GM21737 (cell line): ENCODE measurements around the gene RHOG.

Source experiments
- ATAC-seq: cut with Tn5 transposase; IDR thresholded peaks from one replicate; pipeline ENCODE4 v1.9.1; 2021; ENCODE audit warnings: mild to moderate bottlenecking, moderate library complexity; ENCODE audit not compliant: unreplicated experiment

RHOG gene

DNA sequence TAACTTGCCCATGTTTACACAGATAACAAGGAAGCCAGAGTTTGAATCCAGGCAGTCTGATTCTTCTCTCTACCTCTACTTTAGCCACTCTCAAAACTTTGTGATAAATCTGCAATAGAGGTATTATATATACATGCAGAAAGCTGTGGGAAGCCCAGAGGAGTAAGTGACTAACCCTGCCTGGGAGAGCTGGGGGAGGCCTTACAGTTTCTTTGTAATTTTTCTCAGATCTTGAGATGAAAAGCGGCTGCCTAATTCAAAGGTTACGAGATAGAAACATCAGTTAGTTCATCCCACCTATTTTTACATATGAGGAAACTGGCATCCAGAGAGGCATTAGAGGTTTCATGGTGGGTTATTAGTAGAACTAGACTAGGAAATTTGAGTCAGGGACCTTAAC lies 19.6 kb upstream of the RHOG start:
- no peak for ATAC-seq

DNA sequence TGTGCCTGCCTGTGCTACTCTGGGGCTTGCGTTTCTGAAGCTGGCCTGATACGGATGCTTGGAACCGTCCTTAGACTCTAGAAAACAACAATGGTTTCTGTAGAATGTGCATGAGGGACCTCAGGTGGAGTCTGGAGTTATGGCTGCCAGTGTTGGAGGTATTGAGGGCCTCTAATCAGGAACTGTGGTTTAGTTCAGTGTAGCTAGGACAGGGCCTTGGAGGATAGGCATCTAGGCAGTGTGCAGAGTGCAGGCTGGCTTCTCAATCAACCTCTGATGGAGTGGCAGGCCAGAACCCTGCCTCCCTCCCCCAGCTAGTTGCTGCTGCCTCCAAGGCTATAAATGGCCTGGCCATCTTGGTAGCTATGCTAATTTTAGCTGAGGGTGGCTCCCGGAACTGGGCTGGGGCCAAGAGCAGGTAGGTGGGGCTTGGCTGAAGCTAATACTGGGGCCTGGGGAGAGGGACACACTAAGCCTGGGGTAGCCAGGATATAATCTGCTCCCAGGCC lies 18.7 kb upstream of the RHOG start:
- ATAC-seq, result peak; percentile 36

DNA sequence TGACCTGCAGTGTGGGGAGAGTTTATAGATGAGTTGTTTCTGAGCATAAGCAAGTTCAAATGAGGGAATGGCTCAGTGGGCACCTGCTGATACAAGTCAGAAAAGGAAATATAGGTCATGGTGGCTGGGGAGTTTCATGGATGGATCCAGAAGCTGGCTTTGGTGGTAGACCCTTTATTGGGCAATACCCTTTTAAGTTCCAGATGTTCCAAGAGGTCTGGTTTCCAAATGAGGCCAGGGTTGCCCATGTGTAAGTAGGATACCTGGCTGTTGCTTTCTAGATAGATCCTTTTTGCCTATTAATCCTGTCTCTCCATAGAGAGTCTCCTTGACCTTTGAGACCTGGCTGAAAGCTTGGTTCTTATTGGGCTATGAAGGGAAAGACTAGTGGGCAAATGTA lies 16.9 kb upstream of the RHOG start:
- no peak for ATAC-seq

DNA sequence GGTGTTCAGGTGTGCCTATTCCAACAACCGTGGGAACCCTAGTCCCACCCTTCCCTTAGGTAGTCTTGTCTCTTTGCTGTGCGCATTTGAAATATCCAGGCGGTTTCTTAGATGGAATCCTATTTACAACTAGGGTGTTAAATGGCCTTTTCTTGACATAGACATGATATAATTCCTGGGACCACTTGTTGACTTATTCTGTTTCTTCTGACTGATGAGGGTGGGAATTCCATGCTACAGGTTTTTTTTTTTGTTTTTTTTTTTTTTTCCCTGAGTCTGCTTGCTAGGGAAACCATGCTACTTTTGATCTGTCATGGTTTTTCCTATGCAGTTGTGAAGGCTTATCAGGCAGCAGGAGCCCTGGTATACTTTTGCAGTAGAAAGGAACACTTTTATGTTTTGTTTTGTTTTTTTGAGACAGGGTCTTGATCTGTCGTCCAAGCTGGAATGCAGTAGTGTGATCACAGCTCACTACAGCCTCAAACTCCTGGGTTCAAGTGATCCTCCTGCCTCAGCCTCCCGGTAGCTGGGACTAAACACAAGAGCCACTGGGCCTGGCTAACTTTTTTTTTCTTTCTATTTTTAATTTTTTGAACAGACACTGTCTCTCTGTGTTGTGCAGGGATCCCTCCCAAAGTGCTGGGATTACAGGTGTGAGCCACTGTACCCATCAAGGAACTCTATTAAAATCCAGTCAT lies 16.2 kb upstream of the RHOG start:
- no peak for ATAC-seq

DNA sequence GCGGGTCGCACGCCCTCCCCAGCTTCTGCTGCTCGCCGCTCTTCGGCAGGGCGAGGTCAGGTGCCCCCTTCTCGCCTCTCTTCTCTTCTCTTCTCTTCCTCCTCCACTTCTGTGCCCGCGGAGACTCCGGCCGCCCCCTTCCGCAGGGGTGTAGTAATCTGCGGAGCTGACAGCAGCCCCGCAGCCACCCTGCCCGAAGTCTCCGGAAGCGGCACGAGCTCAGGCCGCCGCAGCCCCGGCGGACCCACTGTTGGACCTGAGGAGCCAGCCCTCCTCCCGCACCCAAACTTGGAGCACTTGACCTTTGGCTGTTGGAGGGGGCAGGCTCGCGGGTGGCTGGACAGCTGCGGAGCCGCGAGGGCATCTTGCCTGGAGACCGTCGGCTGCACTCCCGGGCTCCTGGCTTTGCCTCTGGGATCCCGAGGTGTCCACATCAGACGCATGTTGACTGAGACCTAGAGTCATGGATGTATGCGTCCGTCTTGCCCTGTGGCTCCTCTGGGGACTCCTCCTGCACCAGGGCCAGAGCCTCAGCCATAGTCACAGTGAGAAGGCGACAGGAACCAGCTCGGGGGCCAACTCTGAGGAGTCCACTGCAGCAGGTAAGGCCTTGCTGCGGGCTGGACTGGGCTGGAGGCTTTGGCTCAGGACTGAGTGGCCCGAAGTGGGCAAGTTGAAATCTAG lies 15.2 kb upstream of the RHOG start:
- ATAC-seq, result peak; percentile 12

DNA sequence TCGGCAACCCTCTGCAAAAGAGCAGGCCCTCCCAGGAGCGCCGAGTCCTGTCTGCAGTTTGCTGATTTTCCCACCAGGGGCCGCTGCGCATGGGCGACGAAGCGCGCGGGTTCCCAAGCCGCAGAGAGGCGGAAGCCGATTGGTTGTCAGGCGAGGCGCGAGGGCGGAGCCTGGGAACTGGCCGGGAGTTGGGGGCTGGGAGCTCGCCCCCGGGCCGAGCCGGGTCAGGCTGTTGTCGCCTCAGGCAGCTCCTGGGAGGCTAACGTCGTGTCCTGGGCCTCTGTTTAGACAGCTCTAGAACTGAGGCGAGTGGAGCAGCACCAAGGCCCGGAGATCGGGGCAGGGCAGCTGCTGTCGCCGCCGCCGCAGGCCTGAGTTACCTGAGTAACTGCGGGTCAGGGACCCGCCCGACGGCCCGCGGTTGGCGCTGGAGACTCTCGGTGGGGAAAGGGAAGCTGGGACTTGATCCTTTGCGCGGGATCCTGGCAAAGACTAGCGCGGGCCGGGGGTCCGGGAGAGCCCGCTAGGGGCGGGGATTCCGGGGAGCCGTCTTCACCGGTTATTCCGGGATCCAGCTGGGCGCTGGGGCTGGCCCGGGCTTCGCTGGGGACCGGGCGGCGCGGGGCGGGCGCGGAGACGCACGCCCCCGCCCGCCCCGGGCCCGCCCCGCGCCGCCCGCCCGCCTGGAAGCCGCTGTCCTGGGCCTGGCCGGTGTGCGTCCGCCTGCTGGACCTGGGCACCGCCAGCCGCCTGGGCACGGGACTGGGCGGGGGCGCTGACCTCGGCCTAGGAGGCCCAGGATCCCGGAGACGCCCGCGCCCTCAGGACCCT lies 14.4 kb upstream of the RHOG start, which contains the start of gene STIM1:
Gene STIM1 (plus strand): TSS at position 688 of the 831 bp plus-strand sequence. CDS start 607 bp downstream, outside the sequence.
- peak; percentile 61 for ATAC-seq

DNA sequence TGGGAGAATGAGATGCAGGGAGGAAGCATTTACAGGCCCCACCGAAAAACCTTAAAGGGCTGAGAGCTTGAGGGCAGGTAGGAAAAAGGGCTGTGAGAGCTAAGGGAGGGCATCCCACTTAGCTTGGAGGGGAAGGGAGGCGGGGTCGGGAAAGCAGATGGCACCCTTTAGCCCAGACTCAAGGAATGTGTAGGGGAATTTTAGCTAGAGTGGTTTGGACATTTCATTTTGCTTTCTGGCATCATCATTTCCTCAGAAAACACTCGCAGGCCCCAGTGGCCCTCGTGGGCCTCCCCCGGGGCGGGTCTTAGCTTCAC lies 13.9 kb upstream of the RHOG start:
- ATAC-seq, result no peak

DNA sequence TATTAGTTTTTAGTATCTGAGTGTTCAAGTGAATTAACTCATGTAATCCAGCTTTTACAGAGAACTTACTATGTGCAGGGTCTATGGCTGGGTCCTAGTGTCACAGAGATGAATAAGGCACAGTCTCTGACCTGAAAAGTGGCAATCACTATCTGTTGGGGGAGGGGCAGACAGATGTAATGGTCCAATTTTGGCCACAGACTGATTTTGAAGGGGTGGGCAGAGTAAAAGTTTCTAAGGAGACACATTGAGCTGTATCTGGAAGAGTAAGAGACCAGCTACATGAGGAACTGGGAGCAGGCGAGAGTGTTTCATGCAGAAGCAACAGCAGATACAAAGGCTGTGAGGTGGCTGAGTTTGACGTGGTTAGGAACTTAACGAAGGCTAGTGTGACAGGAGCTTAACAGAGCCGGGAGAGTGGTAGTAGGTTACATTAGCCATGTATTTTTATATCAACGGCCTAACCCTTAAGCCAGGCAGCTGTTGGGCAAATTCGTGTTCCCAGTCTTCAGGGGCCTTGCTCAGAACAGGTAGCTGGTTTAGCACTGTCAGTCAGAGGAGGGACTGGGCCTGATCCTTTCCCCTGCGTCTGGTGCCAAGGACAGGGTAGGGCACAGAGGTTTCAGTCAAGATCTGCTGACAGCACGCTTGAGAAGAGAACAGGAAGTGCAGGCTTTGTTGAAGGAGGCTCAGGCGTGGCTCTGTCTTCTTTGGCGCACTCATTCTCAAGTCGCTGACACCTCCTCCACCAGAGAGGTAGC lies 13.3 kb upstream of the RHOG start:
- ATAC-seq, result peak; percentile 36

DNA sequence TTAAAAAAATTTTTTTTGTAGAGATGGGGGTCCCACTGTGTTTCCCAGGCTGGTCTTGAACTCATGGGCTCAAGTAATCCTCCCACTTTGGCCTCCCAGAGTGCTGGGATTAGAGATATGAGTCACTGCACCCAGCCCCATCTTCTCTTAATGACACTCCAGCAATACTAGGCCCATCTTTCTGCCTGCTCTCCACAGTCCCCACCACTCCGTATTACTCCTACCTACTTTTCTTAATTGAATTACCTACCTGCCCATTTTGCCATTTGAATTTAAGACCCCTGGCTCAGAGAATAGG lies 12.7 kb upstream of the RHOG start:
- no peak for ATAC-seq

GRCh38 chr11:3849297-3849874 lies 8.6 kb upstream of the RHOG start:
- no peak for ATAC-seq

GRCh38 chr11:3845670-3846069 lies 4.9 kb upstream of the RHOG start:
- ATAC-seq, result no peak

DNA sequence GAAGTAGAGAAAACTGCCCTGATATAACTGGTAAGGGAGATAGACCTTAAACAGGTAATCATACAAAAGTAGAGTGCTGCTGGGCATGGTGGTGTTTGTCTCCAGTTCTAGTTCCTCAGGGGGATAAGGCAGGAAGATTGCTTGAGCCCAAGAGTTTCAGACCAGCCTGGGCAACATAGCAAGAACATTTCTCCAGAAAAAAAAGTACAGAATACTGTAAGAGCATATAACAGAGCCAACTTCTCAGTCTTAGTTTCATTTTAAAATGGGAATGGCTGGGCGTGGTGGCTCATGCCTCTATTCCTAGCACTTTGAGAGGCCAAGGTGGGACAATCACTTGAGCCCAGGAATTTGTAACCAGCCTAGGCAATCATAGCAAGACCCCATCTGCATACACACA lies 4.5 kb upstream of the RHOG start:
- no peak for ATAC-seq

DNA sequence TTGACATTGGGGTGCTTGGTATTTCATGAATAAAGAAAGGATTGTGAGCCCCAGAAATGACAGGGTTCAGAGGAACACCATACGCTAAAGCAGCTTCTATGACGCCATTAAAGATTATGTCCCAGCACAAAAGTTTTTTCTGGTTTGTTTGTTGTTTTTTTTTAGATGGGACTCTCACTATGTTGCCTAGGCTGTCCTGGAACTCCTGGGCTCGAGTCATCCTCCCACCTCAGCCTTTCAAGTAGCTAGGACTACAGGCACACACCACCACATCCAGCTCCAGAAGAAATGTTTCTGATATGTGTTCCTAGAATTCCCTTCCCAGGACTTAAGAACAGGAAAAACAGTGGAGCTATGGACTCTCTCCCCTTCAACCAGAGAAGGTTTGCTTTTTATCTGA lies 2.6 kb upstream of the RHOG start:
- no peak for ATAC-seq

GRCh38 chr11:3841426-3842350 lies 929 bp upstream of the RHOG start:
- peak; percentile 47 for ATAC-seq

- ATAC-seq, result no peak
Measured at GRCh38 chr11:3840004-3840869, 522 bp downstream of the RHOG start.

GRCh38 chr11:3838504-3838903 lies 2.3 kb downstream of the RHOG start:
- no peak for ATAC-seq

GRCh38 chr11:3837793-3838192 lies 3.0 kb downstream of the RHOG start:
- no peak for ATAC-seq

DNA sequence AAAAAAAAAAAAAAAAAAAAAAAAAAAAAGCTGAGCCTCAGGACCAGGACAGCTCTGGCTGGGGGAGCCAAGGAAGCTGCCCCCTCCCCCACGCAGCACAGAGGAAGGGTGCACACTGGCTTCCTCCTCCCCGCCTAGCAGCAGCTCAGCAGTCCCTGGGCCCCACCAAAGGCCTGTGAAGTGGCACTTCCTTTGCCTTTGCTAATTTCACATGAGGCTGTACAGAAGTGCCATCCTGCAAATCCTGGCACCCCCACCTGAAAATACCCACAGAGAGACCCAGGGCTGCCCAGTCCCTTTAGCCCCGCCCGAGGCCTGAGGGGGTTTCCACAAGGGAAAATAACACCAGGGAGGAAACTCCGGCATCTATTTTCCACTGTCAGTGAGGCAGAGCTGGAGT lies 3.9 kb downstream of the RHOG start:
- ATAC-seq, result no peak

GRCh38 chr11:3835751-3836150 lies 5.0 kb downstream of the RHOG start:
- ATAC-seq, result no peak
